GM23338 (cell line): Measurements from ENCODE around the gene POU2F3. TPM values are rescaled to one million over a fixed set of nuclear protein-coding genes. Genes with fewer than 3 reads are reported as not detected.

Experiments
- ATAC-seq: fragments of 200-7000 bp; cut with Tn5 transposase; 3 replicates; pipeline ENCODE4 v1.9.1; 2020
- DNase-seq: peaks from one replicate; pipeline ENCODE4 v3.0.0-alpha.2; 2015; ENCODE audit warnings: low spot score
- H2AFZ ChIP-seq: fragments of 200-600 bp; sonication (generic); 2 replicates; pipeline ENCODE4 v1.8.0; 2016; ENCODE audit warnings: antibody characterized with exemption, mild to moderate bottlenecking, moderate library complexity
- H3F3A ChIP-seq: fragments of 200-600 bp; sonication (generic); replicated peaks from 2 replicates; pipeline ENCODE4 v1.8.0; 2017; ENCODE audit warnings: antibody characterized with exemption, mixed run types, low read depth
- H3K27ac ChIP-seq: fragments of 200-600 bp; sonication (generic); 2 replicates; pipeline ENCODE4 v1.6.1; 2016; ENCODE audit warnings: low read depth
- H3K27me3 ChIP-seq: fragments of 200-600 bp; sonication (generic); 2 replicates; pipeline ENCODE4 v1.8.0; 2016; ENCODE audit warnings: mild to moderate bottlenecking, mixed run types, moderate library complexity; ENCODE audit not compliant: insufficient read depth
- H3K36me3 ChIP-seq: fragments of 200-600 bp; sonication (generic); 2 replicates; pipeline ENCODE4 v1.8.0; 2016; ENCODE audit warnings: mild to moderate bottlenecking; ENCODE audit not compliant: insufficient read depth
- H3K4me1 ChIP-seq: fragments of 200-600 bp; sonication (generic); 2 replicates; pipeline ENCODE4 v1.8.0; 2016; ENCODE audit warnings: mild to moderate bottlenecking, moderate library complexity; ENCODE audit not compliant: insufficient read depth
- H3K4me2 ChIP-seq: fragments of 200-600 bp; sonication (generic); 2 replicates; pipeline ENCODE4 v1.7.1; 2017; ENCODE audit warnings: mixed run types
- H3K4me3 ChIP-seq: fragments of 200-600 bp; sonication (generic); 2 replicates; pipeline ENCODE4 v1.6.1; 2016; ENCODE audit warnings: mixed run types
- H3K79me2 ChIP-seq: fragments of 200-600 bp; sonication (generic); replicated peaks from 2 replicates; pipeline ENCODE4 v1.8.0; 2017; ENCODE audit warnings: mild to moderate bottlenecking; ENCODE audit not compliant: insufficient read depth
- H3K9me2 ChIP-seq: fragments of 200-600 bp; sonication (generic); 2 replicates; pipeline ENCODE4 v1.8.0; 2017; ENCODE audit not compliant: insufficient read depth
- H4K20me1 ChIP-seq: fragments of 200-600 bp; sonication (generic); replicated peaks from 2 replicates; pipeline ENCODE4 v1.8.0; 2017; ENCODE audit warnings: mild to moderate bottlenecking; ENCODE audit not compliant: insufficient read depth
- H3K27ac Mint-ChIP-seq: 2 replicates; pipeline ENCODE4 v1.8.0; 2020; ENCODE audit warnings: inconsistent platforms, mild to moderate bottlenecking, moderate library complexity, mixed read lengths
- H3K27me3 Mint-ChIP-seq: 3 replicates; pipeline ENCODE4 v1.8.0; 2022; ENCODE audit warnings: low read depth, mild to moderate bottlenecking, moderate library complexity, mixed read lengths, inconsistent platforms; ENCODE audit not compliant: insufficient read depth, poor library complexity
- H3K36me3 Mint-ChIP-seq: 3 replicates; pipeline ENCODE4 v1.8.0; 2021; ENCODE audit warnings: low read depth, mild to moderate bottlenecking, inconsistent platforms, moderate library complexity, mixed read lengths
- H3K4me1 Mint-ChIP-seq: 3 replicates; pipeline ENCODE4 v1.8.0; 2020; ENCODE audit warnings: mild to moderate bottlenecking, inconsistent platforms, mixed read lengths
- H3K4me3 Mint-ChIP-seq: 3 replicates; pipeline ENCODE4 v1.8.0; 2021; ENCODE audit warnings: moderate library complexity, mild to moderate bottlenecking, inconsistent platforms, mixed read lengths
- H3K9me3 Mint-ChIP-seq: 3 replicates; pipeline ENCODE4 v1.8.0; 2020; ENCODE audit warnings: moderate library complexity, mild to moderate bottlenecking, inconsistent platforms, mixed read lengths
- EZH2 ChIP-seq: fragments of 200-600 bp; sonication (generic); IDR thresholded peaks from one replicate; pipeline ENCODE4 v1.8.0; 2017; ENCODE audit warnings: antibody characterized with exemption, mild to moderate bottlenecking, low read depth; ENCODE audit not compliant: unreplicated experiment
- JUNB ChIP-seq: IDR thresholded peaks from one replicate; pipeline ENCODE4 v1.6.1; 2016; ENCODE audit warnings: antibody characterized with exemption; ENCODE audit not compliant: unreplicated experiment
- POLR2AphosphoS5 ChIP-seq: IDR thresholded peaks from 2 replicates; pipeline ENCODE4 v1.6.1; 2016; ENCODE audit warnings: antibody characterized with exemption, low read depth
- STAT1 ChIP-seq: IDR thresholded peaks from one replicate; pipeline ENCODE4 v1.6.1; 2016; ENCODE audit warnings: antibody characterized with exemption; ENCODE audit not compliant: unreplicated experiment
- ZNF114 ChIP-seq: fragments of 250-450 bp; sonication (Bioruptor Pico); IDR thresholded peaks from 2 replicates; pipeline ENCODE4 v1.5.0; 2020; ENCODE audit warnings: mild to moderate bottlenecking, moderate library complexity
- polyA plus RNA-seq: library from polyadenylated mRNA; unstranded; fragments of >200 nt; fragmentation: Nextera tagmentation; extraction: Ambion mirVana; gene quantifications from 2 replicates; pipeline ENCODE4 v1.2.1, GENCODE V29; 2016
- total RNA-seq: library from RNA; depleted of rRNA; stranded (reverse); fragments of >200 nt; shearing (Covaris generic); gene quantifications from 2 replicates; pipeline ENCODE4 v1.2.3, GENCODE V29; 2014
- TF ChIP-seq, protein P1 (sequence below): fragments of 250-450 bp; sonication (Bioruptor Pico); IDR thresholded peaks from 2 replicates; pipeline ENCODE4 v1.5.0; 2020; ENCODE audit warnings: mild to moderate bottlenecking, moderate library complexity

The POU2F3 gene
- total and polyA plus RNA-seq, 2 experiments from 2014 or later, result 0.45 to 0.79 TPM

DNA sequence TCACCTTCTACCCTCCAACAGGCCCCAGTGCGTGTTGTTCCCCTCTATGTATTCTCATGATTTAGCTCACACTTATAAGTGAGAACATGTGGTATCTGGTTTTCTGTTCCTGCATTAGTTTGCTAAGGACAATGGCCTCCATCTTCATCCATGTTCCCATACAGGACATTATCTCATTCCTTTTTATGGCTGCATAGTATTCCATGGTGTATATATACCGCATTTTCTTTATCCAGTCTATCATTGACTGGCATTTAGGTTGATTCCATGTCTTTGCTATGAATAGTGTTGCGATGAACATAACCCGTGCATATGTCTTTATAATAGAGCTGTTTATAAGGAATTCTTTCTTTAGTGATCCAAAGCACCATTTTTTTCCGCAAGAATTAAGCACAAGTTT lies 56.6 kb downstream of the POU2F3 start:
- no peaks in the 10 kb centered on the region for H3K36me3 Mint-ChIP-seq
- Histone ChIP-seq H2AFZ (no peak overlapping the region), H3K4me2 (no peak overlapping the region), H4K20me1 (no peaks in the 10 kb centered on the region), H3K4me3 (no peak overlapping the region), H3K27me3 (no peaks in the 10 kb centered on the region), H3K79me2 (no peaks in the 10 kb centered on the region), H3K9me2 (no peaks in the 10 kb centered on the region), H3K36me3 (no peaks in the 10 kb centered on the region), H3K4me1 (no peaks in the 10 kb centered on the region), H3K27ac (no peak overlapping the region), H3F3A (no peaks in the 10 kb centered on the region)
- peaks cover 12% of the 10 kb centered on the region for H3K4me1 Mint-ChIP-seq
- ATAC-seq (no peak), DNase-seq (no peak)
- no peak overlapping the region for H3K27ac Mint-ChIP-seq
- peaks cover 4% of the 10 kb centered on the region for H3K27me3 Mint-ChIP-seq
- TF ChIP-seq, protein P1, sequence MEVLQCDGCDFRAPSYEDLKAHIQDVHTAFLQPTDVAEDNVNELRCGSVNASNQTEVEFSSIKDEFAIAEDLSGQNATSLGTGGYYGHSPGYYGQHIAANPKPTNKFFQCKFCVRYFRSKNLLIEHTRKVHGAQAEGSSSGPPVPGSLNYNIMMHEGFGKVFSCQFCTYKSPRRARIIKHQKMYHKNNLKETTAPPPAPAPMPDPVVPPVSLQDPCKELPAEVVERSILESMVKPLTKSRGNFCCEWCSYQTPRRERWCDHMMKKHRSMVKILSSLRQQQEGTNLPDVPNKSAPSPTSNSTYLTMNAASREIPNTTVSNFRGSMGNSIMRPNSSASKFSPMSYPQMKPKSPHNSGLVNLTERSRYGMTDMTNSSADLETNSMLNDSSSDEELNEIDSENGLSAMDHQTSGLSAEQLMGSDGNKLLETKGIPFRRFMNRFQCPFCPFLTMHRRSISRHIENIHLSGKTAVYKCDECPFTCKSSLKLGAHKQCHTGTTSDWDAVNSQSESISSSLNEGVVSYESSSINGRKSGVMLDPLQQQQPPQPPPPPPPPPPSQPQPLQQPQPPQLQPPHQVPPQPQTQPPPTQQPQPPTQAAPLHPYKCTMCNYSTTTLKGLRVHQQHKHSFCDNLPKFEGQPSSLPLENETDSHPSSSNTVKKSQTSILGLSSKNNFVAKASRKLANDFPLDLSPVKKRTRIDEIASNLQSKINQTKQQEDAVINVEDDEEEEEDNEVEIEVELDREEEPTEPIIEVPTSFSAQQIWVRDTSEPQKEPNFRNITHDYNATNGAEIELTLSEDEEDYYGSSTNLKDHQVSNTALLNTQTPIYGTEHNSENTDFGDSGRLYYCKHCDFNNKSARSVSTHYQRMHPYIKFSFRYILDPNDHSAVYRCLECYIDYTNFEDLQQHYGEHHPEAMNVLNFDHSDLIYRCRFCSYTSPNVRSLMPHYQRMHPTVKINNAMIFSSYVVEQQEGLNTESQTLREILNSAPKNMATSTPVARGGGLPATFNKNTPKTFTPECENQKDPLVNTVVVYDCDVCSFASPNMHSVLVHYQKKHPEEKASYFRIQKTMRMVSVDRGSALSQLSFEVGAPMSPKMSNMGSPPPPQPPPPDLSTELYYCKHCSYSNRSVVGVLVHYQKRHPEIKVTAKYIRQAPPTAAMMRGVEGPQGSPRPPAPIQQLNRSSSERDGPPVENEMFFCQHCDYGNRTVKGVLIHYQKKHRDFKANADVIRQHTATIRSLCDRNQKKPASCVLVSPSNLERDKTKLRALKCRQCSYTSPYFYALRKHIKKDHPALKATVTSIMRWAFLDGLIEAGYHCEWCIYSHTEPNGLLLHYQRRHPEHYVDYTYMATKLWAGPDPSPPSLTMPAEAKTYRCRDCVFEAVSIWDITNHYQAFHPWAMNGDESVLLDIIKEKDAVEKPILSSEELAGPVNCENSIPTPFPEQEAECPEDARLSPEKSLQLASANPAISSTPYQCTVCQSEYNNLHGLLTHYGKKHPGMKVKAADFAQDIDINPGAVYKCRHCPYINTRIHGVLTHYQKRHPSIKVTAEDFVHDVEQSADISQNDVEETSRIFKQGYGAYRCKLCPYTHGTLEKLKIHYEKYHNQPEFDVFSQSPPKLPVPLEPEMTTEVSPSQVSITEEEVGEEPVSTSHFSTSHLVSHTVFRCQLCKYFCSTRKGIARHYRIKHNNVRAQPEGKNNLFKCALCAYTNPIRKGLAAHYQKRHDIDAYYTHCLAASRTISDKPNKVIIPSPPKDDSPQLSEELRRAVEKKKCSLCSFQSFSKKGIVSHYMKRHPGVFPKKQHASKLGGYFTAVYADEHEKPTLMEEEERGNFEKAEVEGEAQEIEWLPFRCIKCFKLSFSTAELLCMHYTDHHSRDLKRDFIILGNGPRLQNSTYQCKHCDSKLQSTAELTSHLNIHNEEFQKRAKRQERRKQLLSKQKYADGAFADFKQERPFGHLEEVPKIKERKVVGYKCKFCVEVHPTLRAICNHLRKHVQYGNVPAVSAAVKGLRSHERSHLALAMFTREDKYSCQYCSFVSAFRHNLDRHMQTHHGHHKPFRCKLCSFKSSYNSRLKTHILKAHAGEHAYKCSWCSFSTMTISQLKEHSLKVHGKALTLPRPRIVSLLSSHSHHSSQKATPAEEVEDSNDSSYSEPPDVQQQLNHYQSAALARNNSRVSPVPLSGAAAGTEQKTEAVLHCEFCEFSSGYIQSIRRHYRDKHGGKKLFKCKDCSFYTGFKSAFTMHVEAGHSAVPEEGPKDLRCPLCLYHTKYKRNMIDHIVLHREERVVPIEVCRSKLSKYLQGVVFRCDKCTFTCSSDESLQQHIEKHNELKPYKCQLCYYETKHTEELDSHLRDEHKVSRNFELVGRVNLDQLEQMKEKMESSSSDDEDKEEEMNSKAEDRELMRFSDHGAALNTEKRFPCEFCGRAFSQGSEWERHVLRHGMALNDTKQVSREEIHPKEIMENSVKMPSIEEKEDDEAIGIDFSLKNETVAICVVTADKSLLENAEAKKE, result no peak
- H3K4me3 Mint-ChIP-seq, result no peak overlapping the region
- H3K9me3 Mint-ChIP-seq, result no peaks in the 10 kb centered on the region

DNA sequence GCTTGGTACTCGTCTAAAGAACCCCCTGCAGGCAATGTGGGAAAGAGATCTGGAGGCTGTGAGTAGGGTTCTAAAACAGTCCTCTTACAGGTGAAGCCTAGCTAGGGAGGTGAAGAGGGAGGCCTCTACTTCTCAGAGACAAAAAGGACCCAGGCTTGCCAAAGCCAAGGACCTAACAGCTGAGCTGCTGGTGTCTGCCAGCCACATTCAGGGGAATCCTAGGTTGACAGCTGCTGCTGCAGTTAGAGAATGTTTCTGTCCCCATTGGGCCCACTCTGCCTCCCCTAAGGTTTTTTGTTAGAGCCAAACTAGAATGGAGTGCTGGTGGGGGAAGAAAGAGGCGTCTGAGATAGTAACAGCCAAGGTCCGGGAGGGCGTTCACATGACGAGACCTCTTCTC lies 58.5 kb downstream of the POU2F3 start:
- H3K4me3 Mint-ChIP-seq, result no peak overlapping the region
- DNase-seq, result no peak
- Histone ChIP-seq H2AFZ (no peak overlapping the region), H3K27me3 (no peaks in the 10 kb centered on the region), H3K9me2 (no peaks in the 10 kb centered on the region), H3K4me2 (no peak overlapping the region), H3F3A (no peaks in the 10 kb centered on the region), H3K79me2 (no peaks in the 10 kb centered on the region), H3K4me3 (no peak overlapping the region), H3K27ac (no peak overlapping the region), H4K20me1 (no peaks in the 10 kb centered on the region), H3K36me3 (no peaks in the 10 kb centered on the region), H3K4me1 (peaks cover 4% of the 10 kb centered on the region; the same call in 1 of the 2 replicates)
- H3K27ac Mint-ChIP-seq, result no peak overlapping the region
- peaks cover 6% of the 10 kb centered on the region for H3K27me3 Mint-ChIP-seq
- TF ChIP-seq EZH2 (no peak), STAT1 (no peak), JUNB (no peak), ZNF114 (CRISPR knock-in tag) (no peak), POLR2AphosphoS5 (no peak)
- peaks cover 16% of the 10 kb centered on the region for H3K4me1 Mint-ChIP-seq
- no peak for ATAC-seq
- no peaks in the 10 kb centered on the region for H3K36me3 Mint-ChIP-seq
- H3K9me3 Mint-ChIP-seq, result no peaks in the 10 kb centered on the region
